ENCODE measurements around the gene EIF5.

DNA sequence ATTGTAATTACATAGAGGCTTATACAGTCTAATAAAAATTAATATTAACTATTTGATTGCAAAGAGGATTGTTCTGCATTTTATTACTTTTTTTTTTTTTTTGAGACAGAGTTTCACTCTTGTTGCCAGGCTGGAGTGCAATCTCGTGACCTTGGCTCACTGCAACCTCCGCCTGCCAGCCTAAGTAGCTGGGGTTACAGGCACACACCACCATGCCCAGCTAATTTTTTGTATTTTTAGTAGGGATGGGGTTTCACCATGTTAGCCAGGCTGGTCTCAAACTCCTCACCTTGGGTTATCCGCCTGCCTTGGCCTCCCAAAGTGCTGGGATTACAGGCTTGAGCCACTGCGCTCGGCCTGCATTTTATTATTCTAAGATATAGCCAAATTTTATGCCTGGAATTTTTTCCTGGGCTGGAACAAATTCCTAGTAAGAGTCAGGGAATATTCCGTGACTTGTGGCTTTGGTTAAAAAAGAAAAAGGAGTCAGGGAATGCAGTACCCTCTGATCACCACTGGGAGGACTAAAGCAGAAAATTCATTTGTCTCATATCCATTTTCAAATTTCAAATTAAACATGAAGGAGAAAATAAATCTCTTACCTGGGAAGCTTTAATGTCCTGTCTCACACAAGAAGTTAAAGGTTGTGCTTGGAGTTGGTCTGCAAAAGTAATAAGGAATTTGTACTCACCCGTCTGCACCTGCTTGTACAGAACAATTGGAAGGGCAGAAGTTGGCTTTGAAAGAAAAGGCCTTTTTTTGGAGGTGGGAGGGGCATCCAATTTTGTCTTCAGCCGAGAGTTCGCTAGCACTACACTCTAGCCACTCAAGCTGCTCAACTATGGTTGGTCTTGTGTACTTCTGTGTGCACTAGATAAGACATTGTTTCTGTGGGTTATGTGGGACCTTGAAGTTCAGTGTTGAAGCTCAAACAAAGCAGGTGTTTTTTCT lies 59.9 kb downstream of the EIF5 start:
- TF ChIP-seq, protein P1, sequence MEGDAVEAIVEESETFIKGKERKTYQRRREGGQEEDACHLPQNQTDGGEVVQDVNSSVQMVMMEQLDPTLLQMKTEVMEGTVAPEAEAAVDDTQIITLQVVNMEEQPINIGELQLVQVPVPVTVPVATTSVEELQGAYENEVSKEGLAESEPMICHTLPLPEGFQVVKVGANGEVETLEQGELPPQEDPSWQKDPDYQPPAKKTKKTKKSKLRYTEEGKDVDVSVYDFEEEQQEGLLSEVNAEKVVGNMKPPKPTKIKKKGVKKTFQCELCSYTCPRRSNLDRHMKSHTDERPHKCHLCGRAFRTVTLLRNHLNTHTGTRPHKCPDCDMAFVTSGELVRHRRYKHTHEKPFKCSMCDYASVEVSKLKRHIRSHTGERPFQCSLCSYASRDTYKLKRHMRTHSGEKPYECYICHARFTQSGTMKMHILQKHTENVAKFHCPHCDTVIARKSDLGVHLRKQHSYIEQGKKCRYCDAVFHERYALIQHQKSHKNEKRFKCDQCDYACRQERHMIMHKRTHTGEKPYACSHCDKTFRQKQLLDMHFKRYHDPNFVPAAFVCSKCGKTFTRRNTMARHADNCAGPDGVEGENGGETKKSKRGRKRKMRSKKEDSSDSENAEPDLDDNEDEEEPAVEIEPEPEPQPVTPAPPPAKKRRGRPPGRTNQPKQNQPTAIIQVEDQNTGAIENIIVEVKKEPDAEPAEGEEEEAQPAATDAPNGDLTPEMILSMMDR (conservative IDR thresholded peaks at IDR 0.05; ENCODE audit: low read length) = peak; percentile 79
- no peak for TF ChIP-seq EZH2phosphoT487 (IDR thresholded peaks at IDR 0.05; ENCODE audit: borderline replicate concordance)
